Measurements from ENCODE around the gene C17orf100.

Gene C17orf100

DNA sequence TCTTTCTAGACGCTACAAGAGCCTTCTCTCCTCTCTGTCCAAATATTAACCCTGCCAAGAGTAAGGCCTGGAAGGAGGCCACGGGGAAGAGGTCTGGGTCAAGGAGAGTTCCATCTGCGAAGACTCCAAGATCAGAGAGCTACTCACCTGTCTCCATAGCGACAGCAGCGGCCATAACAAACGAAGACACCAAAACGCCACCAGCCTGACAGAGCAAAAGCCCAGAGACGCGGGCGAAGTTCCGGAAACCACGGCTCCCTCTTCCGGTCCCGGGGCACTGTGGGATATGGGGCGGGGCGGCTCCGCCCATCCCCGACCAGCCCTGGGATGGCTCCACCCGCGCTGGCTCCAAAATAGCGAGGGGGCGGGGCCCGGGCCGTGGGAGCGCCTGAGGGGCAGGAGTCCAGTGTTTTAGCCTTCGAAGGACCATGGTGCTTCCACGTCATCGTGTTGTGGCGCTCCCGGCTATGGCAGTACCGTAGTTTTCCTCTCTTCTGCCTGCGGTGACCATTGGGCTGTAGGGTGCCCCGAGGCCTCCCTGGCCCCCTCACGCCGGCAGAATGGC is at the start of gene C17orf100, which contains the start of gene MED31:
C17orf100 (plus strand) TSS at position 409 of the 565 bp plus-strand sequence; CDS start at position 561, 152 bp downstream.
MED31 (minus strand) TSS at position 252 of the 565 bp plus-strand sequence; CDS start at position 175, 77 bp downstream.
- DNase-seq, result peak; percentile 96 to 97

- DNase-seq, result no peak
These were observed 49.4 kb upstream of the C17orf100 start for GRCh38 chr17:6602141-6602540.

- DNase-seq, result no peak
These were observed 47.7 kb upstream of the C17orf100 start for GRCh38 chr17:6603744-6604325.

GRCh38 chr17:6605142-6605541 is 46.4 kb upstream of the C17orf100 start:
- DNase-seq, result no peak

DNA sequence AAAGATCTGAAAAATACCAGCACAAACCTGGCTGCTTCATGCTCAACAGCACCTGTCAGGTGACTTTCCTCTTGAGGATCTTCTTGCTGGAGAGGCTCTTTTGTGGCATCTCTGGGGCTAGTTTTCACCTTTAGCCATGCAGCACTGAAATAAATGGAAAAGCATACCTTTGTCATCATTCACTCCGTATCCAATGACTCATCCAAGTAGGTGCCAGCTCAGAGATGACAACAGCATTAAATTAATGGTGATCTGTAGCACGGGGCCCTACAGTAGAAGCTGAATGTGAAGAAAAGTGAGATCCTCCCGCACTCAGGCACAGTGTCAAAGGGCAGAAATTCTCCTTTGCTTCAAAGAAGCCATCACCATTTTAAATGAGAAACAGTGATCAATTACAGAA is 43.2 kb upstream of the C17orf100 start:
- no peak for DNase-seq

DNA sequence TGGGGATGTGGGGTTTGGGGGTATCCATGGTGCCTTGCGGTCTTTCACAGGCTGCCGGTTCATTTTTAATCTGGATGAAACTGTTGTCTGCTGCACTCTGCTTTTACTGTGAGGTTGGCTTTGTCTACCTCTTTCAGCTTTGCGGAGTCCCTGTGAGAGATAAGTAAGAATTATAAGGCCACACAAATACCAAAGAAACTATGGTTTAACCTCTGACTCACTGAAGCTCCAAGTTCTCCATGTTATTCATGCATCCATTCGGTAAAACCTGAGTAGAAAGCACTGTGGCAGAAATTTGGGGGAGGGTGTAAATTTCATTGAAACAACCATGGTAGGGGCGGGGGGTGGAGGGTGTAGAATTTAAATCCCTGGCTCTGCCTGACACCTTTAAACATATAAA is 41.6 kb upstream of the C17orf100 start:
- DNase-seq, result no peak

- no peak for DNase-seq
These were observed 40.3 kb upstream of the C17orf100 start for GRCh38 chr17:6611231-6611630.

DNA sequence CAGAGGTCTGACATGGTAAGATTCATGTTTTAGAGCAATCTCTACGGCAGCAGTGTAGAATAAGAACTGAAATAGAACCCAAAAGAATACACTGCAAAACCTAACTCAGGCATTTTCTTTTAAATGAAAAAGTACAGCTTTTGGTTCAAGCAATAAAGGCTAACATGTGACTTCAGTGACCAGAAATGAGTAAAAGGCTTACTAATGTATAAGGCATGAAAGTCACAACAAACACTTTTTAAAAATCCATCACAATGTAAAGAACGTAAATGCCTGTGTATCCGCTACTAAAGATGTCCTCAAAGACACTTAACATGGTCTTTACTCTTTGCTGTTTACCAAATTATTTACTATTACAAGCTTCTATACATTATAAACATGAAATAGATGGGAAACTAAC is 27.6 kb upstream of the C17orf100 start:
- DNase-seq, result no peak

DNA sequence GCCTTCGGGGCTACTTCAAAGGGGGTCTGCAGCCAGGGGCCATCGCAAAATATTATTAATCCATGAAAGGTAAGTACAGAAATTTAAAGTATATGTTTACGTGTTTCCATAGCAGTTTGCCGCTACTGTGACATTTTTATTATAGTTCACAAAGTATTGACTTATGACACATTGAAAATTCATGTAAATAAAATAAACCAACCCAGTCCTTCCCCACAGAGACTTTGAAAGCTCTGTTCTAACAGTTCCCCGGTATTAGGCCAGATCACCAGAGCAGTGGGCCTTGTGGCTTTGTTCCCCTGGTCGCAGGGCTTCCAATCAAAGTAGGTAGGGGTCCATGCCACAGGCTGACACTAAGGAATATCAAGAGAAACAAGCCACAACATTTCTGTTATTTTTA is 24.9 kb upstream of the C17orf100 start:
- DNase-seq, result no peak

GRCh38 chr17:6627019-6627418 is 24.5 kb upstream of the C17orf100 start:
- DNase-seq, result no peak

DNA sequence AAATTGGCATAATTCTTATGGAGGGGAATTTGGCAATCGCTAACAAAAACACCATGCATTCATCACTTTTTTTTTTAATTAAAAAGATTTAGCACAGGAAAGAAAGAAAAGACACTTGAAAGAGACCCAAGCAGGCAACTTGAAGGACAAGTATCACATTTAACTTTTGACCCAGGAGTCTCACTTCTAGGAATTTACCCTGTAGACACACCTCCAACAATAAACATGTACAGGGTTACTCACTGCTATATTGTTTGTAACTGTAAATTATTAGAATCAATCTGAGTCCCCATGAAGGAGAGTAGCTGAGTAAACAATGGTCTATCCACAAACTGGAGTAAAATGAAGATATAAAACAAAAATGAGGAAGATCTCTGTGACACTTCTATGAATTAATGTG is 21.2 kb upstream of the C17orf100 start:
- DNase-seq, result no peak

- no peak for DNase-seq
These were observed 19.0 kb upstream of the C17orf100 start for GRCh38 chr17:6632530-6632929.

DNA sequence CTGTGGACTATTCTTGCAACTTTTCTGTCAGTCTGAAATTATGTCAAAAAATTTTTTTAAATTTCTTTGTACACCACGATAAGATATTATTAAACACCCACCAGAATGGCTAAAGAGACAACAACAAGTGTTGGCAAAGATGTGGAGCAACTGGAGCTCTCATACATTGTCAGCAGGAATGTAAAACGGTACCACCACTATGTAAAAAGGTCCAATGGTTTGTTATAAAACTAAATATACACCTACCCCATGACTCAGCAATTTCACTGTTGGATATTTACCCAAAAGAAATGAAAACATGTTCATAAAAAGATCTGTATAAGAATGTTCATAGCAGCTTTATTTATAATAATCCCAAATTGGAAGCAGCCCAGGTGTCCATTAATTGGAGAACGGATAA is 18.3 kb upstream of the C17orf100 start:
- DNase-seq, result no peak

DNA sequence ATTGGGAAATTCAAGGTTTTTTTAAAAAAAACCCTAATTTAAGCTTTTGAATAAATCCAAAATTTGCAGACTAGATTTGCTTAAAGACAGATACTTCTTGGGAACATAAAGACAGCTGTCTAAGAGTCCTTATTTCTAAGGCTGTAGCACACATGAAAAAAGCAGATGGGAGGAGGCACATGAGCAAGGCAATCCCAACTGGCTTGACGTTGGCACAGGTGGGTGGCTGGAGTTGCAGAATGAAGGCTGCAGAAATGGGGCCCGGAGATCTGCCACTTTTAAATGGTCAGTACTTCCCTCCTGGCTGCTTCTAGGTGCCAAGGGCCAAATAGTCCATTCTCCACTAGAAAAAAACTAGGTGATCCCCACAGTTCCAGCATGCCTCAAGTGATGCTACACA is 15.5 kb upstream of the C17orf100 start:
- no peak for DNase-seq

- DNase-seq, result no peak
These were observed 14.7 kb upstream of the C17orf100 start for GRCh38 chr17:6636616-6637457.

GRCh38 chr17:6637458-6637840 is 14.1 kb upstream of the C17orf100 start:
- DNase-seq, result no peak

DNA sequence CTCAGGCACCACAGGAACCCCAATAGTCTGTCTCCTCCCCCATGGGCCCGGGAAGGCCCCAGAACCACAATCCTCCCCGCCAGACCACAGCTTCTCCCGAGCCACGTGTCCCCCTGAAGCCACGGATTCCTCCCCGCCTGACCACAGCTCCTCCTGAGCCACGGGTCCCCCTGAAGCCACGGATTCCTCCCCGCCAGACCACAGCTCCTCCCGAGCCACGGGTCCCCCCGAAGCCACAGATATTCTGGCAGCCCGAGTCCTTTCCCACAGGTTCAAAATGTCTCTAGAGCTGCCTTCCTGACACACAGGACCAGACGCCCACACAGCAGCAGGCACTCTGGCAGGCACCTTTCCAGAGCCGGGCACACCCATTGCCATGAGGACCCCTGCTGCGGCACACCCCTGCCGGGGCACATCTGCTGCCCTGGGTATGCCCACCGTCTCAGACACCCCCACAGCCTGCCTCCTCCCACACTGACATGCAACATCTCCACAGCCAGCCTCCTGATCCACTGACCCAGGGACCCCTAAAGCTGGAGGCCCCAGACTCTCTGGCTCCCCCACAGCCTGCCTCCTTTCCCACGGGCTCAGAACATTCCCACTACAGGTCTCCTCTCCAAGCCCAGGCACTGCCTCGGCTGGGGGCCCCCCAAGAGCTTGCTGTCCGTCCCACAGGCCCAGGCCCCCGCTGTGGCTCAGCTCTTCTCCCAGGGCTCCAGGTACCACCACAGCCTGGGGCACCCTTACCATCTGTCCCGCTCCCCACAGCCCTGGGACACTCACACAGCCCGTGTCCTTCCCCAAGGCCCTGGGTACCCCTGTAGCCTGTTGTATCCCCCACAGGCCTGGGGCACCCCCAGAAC is 13.3 kb upstream of the C17orf100 start:
- no peak for DNase-seq

DNA sequence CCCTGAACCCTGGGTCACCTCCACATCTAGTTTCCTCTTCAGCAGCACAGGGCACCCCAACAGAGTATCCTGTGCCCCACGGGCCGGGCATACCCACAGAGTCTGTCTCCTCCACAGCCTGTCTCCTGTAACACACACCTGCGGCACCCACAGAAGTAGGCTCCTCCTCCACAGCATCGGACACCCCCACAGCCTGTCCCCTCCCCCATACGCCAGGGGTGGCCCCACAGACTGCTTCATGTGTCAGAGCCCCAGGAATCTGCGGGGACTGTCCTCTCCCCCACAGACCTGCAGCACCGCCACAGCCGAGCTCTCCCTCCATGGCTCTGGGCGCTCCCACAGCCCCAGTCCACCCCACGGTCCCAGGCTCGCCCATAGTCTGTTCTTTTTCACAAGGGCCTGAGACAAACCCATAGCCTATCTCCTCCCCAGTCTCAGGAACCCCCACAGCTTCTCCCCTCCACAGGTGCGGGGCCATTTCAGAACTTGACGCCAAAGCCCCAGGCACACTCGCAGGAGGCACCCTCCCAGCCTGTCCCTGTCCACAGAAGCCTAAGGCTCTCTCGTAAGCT is 12.5 kb upstream of the C17orf100 start:
- DNase-seq, result no peak

- peak in 1 of 2 donors; percentile 52 for DNase-seq
These were observed 11.7 kb upstream of the C17orf100 start for GRCh38 chr17:6639586-6640535.

DNA sequence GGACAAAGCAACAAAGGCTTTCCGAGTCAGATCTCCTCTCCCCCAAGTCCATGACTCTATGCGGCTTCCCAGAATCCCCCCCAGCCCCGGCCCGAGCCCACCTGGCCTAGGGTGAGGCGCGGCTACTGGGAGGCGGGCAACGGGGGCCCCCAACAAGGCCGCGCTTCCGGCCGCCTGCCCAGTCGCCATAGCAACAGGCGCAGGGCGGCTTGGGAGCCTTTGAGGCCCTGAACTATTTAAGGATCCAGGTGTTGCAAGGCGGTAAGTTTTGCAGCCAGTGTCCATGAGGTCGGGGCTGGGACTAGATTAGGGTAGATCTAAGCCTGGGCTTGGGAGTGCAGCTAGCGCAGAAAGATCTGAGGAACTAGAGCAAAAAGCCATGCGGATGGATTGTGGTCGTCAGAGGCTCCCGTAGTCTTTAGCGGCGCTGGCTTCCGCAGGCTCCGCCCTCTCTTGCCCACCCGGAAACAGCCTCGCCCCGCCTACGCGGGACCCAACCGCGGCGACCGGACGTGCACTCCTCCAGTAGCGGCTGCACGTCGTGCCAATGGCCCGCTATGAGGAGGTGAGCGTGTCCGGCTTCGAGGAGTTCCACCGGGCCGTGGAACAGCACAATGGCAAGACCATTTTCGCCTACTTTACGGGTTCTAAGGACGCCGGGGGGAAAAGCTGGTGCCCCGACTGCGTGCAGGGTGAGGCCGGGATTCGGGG is 10.9 kb upstream of the C17orf100 start, which contains the start of the genes KIAA0753 and TXNDC17:
KIAA0753 (minus strand) TSS at position 176 of the 711 bp plus-strand sequence. CDS start 5,608 bp downstream, outside the sequence.
TXNDC17 (plus strand) TSS at position 525 of the 711 bp plus-strand sequence; CDS start at position 548, 23 bp downstream.
- peak; percentile 93 to 97 for DNase-seq

Measured in stimulated activated CD4-positive, alpha-beta T cell treated with anti-CD3 and anti-CD28 coated beads, Interleukin-2, amount 100 ng/mL, for 24 hours (primary cell).